HUES48 (cell line): ENCODE data around the gene CDA.

Experiments
- H3K27ac ChIP-seq: one replicate; pipeline ENCODE4 v1.7.0; 2013; ENCODE audit warnings: low read depth, low read length, inconsistent platforms
- H3K27me3 ChIP-seq: 2 replicates; pipeline ENCODE4 v1.6.1; 2013; ENCODE audit warnings: mild to moderate bottlenecking, low read length; ENCODE audit not compliant: control insufficient read depth, insufficient read depth
- H3K36me3 ChIP-seq: 2 replicates; pipeline ENCODE4 v1.6.1; 2013; ENCODE audit warnings: low read length; ENCODE audit not compliant: control insufficient read depth, insufficient read depth
- H3K4me1 ChIP-seq: 2 replicates; pipeline ENCODE4 v1.6.1; 2013; ENCODE audit warnings: mild to moderate bottlenecking, low read length; ENCODE audit not compliant: control insufficient read depth, insufficient read depth
- H3K4me3 ChIP-seq: 2 replicates; pipeline ENCODE4 v1.5.1; 2013; ENCODE audit warnings: mild to moderate bottlenecking, low read depth, low read length
- H3K9ac ChIP-seq: 2 replicates; pipeline ENCODE4 v1.6.1; 2013; ENCODE audit warnings: mild to moderate bottlenecking, low read depth, low read length, moderate library complexity
- H3K9me3 ChIP-seq: 2 replicates; pipeline ENCODE4 v1.6.1; 2013; ENCODE audit warnings: low read length; ENCODE audit not compliant: control insufficient read depth, insufficient read depth

The CDA gene

DNA sequence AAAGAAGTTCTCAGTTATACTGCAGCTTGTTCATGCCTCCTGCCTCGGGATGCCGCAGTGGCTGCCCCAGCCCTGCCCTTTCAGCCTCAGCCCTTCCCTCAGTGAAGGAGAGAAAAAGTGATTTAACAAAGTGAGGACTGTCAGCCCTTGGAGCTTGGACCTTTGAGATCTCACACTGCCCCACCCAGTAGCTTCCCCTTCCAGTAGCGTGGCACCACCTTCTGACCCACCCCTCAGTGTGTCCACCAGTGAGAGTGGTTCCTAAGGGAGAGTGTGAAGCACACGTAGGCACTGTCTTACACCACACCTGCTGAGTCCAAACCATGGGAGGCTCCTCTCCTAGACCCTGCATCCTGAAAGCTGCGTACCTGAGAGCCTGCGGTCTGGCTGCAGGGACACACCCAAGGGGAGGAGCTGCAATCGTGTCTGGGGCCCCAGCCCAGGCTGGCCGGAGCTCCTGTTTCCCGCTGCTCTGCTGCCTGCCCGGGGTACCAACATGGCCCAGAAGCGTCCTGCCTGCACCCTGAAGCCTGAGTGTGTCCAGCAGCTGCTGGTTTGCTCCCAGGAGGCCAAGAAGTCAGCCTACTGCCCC lies at the start of gene CDA:
Gene CDA (plus strand): TSS at position 464 of the 592 bp plus-strand sequence. CDS start 33 bp downstream, at position 497.
- Histone ChIP-seq H3K4me3 (no peak within 1 kb of the TSS; the same call in 1 of the 2 replicates), H3K9me3 (no peaks in the 10 kb centered on the region), H3K36me3 (no peaks in the 10 kb centered on the region), H3K27me3 (no peaks in the 10 kb centered on the region), H3K9ac (no peak within 1 kb of the TSS), H3K4me1 (no peaks in the 10 kb centered on the region), H3K27ac (peak within 1 kb of the TSS; percentile 59)

DNA sequence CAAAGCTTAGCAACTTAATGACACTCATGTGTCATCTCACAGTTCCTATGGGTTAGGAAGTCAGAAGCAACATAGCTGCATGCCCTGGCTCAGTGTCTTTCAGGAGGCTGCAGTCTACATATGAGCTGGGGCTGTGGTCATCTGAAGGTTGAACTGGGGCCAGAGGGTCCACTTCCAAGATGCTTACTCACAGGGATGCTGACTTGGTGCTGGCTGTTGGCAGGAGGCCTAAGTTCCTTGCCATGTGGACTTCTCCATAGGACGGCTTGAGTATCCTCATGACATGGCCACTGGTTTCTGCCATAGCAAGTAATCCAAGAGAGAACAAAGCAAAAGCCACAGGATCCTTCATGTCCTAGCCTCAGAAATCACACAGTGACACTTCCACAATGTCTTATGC lies 48.6 kb upstream of the CDA start:
- no peaks in the 10 kb centered on the region for H3K4me1 ChIP-seq
- no peak overlapping the region for H3K9ac ChIP-seq
- no peak overlapping the region for H3K27ac ChIP-seq

DNA sequence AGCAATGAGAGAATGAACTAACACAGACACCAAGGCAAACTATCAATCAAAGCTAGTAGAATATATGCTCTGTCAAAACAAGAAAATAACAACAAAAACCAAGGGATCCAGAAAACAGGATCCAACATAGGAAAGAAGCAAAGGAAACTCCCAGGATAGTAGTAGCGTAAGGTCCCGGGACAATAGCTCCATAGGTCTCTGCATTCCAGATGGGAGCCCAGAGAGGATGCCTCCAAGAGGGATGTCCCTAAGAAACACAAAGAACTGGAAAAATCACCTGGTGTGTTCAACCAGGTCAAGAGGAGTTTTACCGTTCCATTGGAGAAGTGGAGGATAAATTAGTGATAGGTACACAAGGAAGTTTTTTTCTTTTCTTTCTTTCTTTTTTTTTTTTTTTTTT lies 42.3 kb upstream of the CDA start:
- Histone ChIP-seq H3K4me1 (no peaks in the 10 kb centered on the region), H3K36me3 (no peaks in the 10 kb centered on the region), H3K9me3 (no peaks in the 10 kb centered on the region), H3K4me3 (no peak overlapping the region), H3K27ac (no peak overlapping the region), H3K9ac (no peak overlapping the region), H3K27me3 (peaks cover 25% of the 10 kb centered on the region)

More for the DNA sequence above, 48.6 kb upstream of the CDA start:
- no peak overlapping the region for H3K4me3 ChIP-seq
- 0 out of 2 replicates have a peak, but pooled peaks cover 12% of the 10 kb centered on the region for H3K27me3 ChIP-seq
- no peaks in the 10 kb centered on the region for H3K36me3 ChIP-seq
- no peaks in the 10 kb centered on the region for H3K9me3 ChIP-seq

DNA sequence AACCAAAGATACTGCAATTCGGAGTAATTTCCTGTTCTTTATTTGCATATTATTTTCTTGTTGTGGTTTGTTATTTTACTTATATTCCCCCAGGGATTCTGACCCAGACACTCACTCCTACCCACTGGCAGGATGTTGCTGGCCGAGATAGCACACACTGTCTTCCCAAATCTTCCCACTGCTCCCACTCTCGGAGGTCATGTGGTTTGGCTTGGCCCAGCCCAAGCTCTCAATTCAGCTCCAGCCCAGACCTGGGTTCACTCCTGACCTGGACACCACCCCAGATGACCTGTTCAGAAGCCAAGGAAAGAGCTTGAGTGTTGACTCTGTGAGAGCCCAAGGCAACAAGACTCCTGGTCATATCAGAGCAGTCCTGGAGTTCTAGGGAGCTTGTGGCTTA lies 37.7 kb upstream of the CDA start:
- Histone ChIP-seq H3K27ac (no peak overlapping the region), H3K9me3 (no peaks in the 10 kb centered on the region), H3K9ac (no peak overlapping the region), H3K27me3 (peaks cover 66% of the 10 kb centered on the region), H3K4me3 (no peak overlapping the region), H3K36me3 (no peaks in the 10 kb centered on the region), H3K4me1 (peaks cover 5% of the 10 kb centered on the region; the same call in 1 of the 2 replicates)

DNA sequence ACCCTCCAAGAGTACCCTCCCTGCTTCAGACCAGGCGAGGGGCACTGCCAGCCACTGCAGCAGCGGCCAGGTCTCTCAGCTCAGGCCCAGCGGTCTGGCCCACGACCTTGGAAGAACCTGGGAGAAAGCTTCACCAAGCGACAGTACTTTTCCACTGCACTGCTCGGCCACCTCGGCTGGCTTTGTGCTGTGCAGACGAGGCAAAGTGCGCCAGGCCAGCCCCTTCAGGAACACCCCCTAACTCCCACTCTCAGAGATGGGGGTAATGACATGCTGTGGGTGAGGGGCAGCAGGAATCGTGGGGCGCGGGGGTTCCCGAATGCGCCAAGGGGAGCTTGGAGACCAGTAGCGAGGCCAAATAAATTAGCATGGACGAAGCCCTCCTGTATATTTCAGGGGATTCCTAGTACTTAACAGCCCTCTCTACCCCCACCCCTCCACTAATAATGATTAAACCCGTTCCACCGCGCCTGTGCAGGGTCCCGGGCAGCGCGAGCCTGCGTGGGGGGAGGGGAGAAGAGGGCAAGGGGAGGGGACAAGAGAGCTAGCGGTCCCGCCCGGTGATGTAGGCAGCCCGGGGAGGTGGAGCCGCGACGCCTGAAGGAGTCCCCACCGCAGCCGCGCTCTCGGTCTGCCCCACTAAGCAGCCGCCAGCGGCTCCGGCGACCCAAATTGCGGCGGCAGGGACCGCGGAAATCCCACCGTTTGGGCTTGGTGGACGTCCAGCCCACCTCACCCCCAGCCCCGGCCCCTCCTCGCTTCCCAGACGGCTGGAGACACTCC lies 36.8 kb upstream of the CDA start, which contains the start of gene FAM43B:
Gene FAM43B (plus strand): TSS at position 629 of the 783 bp plus-strand sequence. CDS start 401 bp downstream, outside the sequence.
- Histone ChIP-seq H3K4me1 (peaks cover 5% of the 10 kb centered on the region; the same call in 1 of the 2 replicates), H3K9me3 (no peaks in the 10 kb centered on the region), H3K27me3 (peaks cover 75% of the 10 kb centered on the region), H3K4me3 (peak within 1 kb of the TSS; percentile 61), H3K9ac (no peak within 1 kb of the TSS), H3K36me3 (no peaks in the 10 kb centered on the region), H3K27ac (no peak within 1 kb of the TSS)

DNA sequence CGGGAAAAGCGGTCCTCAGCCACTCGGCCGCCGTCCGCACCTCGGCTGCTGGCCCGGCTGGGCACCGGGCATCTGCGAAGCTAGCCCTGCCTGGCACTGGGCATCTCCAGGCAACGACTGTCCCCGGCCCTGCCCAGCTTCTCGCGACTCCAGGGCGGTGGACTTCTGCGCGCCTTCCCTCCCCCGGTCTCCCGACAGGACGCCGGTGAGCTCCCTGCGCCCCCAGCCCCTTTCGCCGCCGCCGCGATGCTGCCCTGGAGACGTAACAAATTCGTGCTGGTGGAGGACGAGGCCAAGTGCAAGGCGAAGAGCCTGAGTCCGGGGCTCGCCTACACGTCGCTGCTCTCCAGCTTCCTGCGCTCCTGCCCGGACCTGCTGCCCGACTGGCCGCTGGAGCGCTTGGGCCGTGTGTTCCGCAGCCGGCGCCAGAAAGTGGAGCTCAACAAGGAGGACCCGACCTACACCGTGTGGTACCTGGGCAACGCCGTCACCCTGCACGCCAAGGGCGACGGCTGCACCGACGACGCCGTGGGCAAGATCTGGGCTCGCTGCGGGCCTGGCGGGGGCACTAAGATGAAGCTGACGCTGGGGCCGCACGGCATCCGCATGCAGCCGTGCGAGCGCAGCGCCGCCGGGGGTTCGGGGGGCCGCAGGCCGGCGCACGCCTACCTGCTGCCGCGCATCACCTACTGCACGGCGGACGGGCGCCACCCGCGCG lies 36.0 kb upstream of the CDA start:
- Histone ChIP-seq H3K4me3 (peak overlapping the region; percentile 61), H3K9ac (no peak overlapping the region), H3K36me3 (no peaks in the 10 kb centered on the region), H3K27ac (no peak overlapping the region), H3K27me3 (peaks cover 80% of the 10 kb centered on the region), H3K4me1 (peaks cover 5% of the 10 kb centered on the region; the same call in 1 of the 2 replicates), H3K9me3 (no peaks in the 10 kb centered on the region)

DNA sequence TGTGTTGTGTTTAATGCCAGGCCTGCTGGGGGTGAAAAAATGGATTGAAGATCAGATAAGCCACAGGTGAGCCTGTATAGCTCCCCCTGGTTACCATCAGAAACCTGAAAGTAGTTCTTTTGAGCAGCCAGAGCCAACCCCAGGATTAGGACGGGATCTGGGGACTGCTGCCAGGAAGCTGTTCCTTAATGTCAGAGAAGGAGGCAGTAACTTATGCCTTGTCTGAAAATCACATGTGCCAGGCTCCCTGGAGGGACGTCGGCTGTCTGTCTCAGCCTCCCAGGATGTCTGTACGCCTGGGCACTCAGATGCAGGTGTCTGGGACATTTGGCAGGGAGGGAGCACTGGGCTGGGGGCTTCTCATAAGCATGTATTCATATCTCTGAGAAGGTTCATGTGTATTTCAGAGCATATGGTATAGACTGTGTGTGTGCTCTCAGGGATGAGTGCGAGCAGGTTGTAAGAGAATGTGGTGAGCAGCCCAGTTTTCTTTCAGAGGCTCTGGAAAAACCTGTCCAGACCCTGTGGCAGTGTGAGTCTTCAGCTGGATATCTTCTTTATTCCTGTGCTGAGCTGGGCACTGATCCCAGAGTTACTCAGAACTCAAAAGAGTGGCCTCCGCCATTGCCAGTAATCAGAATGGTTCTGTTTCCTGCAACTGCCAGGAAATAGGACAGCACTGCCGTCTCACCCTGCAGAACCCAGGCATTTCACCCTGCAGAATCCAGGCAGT lies 33.7 kb upstream of the CDA start:
- no peaks in the 10 kb centered on the region for H3K9me3 ChIP-seq
- H3K27me3 ChIP-seq = peaks cover 76% of the 10 kb centered on the region
- no peak overlapping the region for H3K27ac ChIP-seq
- no peak overlapping the region for H3K4me3 ChIP-seq
- H3K36me3 ChIP-seq = no peaks in the 10 kb centered on the region
- no peak overlapping the region for H3K9ac ChIP-seq
- peaks cover 5% of the 10 kb centered on the region; the same call in 1 of the 2 replicates for H3K4me1 ChIP-seq

DNA sequence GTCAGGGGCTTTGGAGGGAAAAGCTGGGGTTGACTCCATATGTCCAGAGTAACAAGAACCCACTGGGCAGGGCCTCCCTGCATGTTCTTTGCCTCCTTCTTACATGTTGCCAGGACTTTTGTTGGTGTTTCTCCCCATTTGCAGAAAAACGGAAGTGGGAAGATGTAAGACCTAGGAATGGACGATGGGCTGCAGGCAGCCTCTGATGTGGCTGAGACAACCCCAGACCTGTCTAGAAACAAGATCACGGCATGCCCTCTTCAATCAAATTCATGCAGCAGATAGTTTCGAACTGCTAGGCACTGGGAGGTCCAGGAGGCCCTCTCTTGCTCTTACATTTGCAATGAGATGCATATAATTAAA lies 33.2 kb upstream of the CDA start:
- no peak overlapping the region for H3K4me3 ChIP-seq
- peaks cover 79% of the 10 kb centered on the region for H3K27me3 ChIP-seq
- H3K27ac ChIP-seq = no peak overlapping the region
- no peaks in the 10 kb centered on the region for H3K36me3 ChIP-seq
- no peak overlapping the region for H3K9ac ChIP-seq
- H3K9me3 ChIP-seq = no peaks in the 10 kb centered on the region
- peaks cover 5% of the 10 kb centered on the region; the same call in 1 of the 2 replicates for H3K4me1 ChIP-seq

DNA sequence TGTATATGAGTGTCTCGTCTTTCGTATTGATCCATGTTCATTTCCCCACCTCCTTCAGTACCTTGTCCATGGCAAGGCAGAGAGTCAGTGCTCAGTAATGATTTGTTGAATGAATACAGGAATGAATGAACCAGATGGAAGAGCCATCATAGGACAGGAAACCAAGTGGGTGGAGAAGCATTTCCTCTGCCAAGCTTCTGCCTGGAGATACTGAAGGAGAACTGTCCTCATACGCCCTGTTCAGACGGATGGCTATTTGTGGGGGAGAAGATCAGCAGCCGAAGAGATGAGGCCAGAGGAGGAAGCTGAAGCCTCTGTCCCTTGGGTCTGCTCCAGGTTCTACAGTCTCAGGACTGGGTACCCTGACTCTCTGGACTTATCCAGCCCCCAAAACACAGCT lies 30.7 kb upstream of the CDA start:
- no peak overlapping the region for H3K4me3 ChIP-seq
- no peaks in the 10 kb centered on the region for H3K4me1 ChIP-seq
- H3K36me3 ChIP-seq = no peaks in the 10 kb centered on the region
- no peak overlapping the region for H3K9ac ChIP-seq
- H3K27ac ChIP-seq = no peak overlapping the region
- H3K27me3 ChIP-seq = peaks cover 60% of the 10 kb centered on the region
- no peaks in the 10 kb centered on the region for H3K9me3 ChIP-seq

DNA sequence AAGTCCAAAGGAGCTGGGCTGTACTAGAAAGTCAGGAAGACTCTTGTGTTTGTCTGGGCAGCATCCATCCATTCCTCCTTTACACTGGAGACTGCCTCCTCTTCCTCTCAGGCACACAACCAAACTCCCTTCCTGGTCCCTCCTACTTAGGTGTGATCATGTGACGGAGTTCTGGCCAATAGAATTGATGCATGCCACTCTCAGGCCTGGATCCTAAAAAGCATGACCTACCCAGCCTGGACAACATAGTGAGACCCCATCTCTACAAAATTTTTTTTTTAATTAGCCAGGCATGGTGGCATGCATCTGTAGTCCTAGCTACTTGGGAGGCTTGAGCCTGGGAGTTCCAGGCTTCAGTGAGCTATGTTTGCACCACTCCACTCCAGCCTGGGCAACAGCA lies 27.9 kb upstream of the CDA start:
- H3K9me3 ChIP-seq = no peaks in the 10 kb centered on the region
- H3K4me3 ChIP-seq = no peak overlapping the region
- peaks cover 33% of the 10 kb centered on the region for H3K27me3 ChIP-seq
- no peak overlapping the region for H3K9ac ChIP-seq
- H3K4me1 ChIP-seq = no peaks in the 10 kb centered on the region
- no peaks in the 10 kb centered on the region for H3K36me3 ChIP-seq
- H3K27ac ChIP-seq = no peak overlapping the region
